Erythroblast (primary cell): Measurements from ENCODE around the gene ATRNL1.

ENCODE experiments used
- GATA1 ChIP-seq: IDR thresholded peaks from 2 replicates; pipeline ENCODE4 v1.6.1; 2011; ENCODE audit warnings: low read depth, mild to moderate bottlenecking, control low read depth, low read length, moderate library complexity
- POLR2A ChIP-seq: IDR thresholded peaks from 2 replicates; pipeline ENCODE4 v1.6.1; 2011; ENCODE audit warnings: mild to moderate bottlenecking, low read length

GRCh38 chr10:115941361-115941771 is 848.2 kb downstream of the ATRNL1 start:
- no peak for TF ChIP-seq POLR2A
- no peak for TF ChIP-seq GATA1
